ENCODE measurements around the gene FASTKD1. TPM values are rescaled to one million over a fixed set of nuclear protein-coding genes. Genes with fewer than 3 reads are reported as not detected.
"Not testable (repeated sequence)": the region's sequence is repeated elsewhere in the genome, so short reads cannot be mapped to it uniquely, and the experiment has no call there.

FASTKD1 gene
- total RNA-seq, 1 donor from 2014 or later: 29.1 TPM

GRCh38 chr2:169571571-169571970, 2.1 kb downstream of the FASTKD1 start:
- no peak for DNase-seq

- DNase-seq: not testable (repeated sequence)
Measured at GRCh38 chr2:169570752-169571151, 2.9 kb downstream of the FASTKD1 start.

DNA sequence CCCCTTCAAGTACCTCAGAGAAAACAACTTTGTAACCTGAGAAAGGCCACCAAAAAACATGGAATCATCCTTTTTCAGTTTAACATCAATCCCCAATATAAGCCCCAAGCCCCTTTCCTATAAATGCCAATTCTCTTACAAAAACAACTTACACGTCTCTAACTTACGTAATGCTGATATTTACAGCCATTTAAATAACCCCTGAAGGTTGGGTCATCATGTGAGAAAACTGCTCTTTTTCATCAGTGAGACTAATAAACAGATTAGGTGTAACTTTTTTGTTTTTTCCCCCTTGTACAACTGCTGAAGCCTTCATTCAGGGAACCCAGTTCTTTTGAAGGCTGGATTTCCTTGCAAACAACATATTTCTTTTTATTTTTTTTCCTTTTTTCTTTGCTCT, 3.7 kb downstream of the FASTKD1 start:
- no peak for DNase-seq

GRCh38 chr2:169565686-169566085, 8.0 kb downstream of the FASTKD1 start:
- no peak for DNase-seq

DNA sequence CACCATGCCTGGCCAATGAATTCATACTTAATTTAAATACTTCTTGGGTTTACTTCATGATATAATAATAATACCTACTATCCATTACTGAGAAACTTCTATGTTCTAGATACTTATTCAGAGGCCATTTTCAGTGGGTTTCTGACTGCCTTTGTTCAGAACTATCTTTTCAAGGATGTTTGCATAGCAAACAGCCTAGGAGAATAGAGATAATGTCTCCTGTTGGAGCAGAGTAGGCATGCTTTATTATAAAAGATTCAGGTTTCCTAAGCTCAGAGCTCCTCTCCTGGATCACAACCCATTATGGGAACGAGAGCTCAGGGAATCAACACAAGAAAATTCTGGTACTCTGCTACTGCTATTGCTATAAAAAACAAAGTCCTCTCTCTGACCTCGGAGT, 11.1 kb downstream of the FASTKD1 start:
- DNase-seq: no peak

DNA sequence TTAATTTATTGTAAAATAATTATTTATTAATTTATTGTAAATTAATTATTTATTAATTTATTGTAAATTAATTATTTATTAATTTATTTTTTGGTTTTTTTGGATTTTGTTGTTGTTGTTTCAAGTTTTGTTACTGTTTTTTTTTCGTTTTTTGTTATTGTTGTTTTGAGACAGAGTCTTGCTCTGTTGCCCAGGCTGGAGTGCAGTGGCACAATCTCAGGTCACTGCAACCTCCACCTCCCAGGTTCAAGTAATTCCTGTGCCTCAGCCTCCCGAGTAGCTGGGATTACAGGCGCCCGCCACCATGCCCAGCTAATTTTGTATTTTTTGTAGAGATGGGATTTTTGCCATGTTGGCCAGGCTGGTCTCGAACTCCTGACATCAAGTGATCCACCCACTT, 11.6 kb downstream of the FASTKD1 start:
- not testable (repeated sequence) for DNase-seq

DNA sequence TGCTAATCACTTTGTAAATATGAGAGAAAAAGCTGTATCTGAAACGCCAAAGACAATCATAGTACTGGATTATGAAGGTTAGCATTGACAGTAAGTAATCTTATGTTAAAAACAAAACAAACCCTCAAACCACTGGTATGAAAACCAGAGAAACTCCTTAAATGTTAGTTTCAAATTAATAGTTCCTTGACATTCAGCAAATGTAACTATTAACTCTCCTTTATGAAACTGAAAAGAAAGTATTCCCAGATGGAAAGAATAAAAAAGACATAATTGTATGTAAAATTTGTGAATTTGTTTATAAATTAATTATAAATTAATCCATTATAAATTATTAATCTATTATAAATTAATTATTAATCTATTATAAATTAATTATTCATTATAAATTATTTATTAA, 12.3 kb downstream of the FASTKD1 start:
- DNase-seq: no peak

GRCh38 chr2:169546756-169547155, 26.9 kb downstream of the FASTKD1 start:
- no peak for DNase-seq

DNA sequence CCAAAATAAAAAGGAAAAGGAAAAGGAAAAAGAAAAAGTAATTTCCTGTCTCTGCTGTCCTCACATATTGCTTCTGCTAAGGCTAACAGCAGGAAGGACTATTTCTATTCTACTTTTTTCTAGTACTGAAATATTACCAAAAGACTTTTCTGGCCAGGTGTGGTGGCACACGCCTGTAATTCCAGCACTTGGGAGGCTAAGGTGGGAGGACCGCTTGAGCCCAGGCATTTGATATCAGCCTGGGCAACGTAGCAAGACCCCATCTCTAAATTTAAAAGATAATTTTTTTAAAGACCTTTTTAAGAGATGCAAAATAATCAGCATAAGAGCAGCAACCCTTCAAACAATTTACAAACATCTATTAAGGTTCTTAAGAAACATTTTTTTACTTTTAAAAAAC, 31.2 kb downstream of the FASTKD1 start:
- no peak for DNase-seq

DNA sequence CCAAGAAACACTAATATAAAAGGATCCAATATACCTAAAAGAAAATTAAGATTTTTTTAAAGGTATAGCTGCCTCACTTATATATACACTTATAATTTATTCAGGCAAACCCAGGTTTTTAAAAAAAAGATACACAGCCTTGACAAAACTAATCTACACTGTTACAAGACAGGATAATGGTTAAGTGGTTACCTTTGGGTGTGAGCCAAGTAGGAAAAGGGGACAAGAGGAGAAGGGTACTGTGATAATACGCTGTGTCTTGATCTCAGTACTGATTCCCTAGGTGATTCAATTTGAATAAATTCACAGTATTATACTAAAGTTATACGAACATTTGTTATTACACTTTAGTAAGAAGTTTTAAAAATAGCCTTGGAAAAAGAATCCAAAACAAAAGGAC, 33.5 kb downstream of the FASTKD1 start:
- no peak for DNase-seq

DNA sequence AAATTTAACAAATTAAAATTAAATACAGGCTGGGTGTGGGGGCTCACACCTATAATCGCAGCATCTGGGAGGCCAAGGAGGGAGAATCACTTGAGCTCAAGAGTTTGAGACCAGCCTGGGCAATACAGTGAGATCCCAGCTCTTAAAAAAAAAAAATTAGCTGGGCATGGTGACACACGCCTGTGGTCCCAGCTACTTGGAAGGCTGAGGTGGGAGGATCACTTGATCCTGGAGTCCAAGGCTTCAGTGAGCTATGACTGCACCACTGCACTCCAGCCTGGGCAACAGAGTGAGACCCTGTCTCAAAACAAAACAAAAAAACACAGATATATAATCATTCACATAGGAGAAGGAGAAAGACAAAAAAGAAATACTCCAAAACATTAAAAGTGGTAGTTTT, 34.2 kb downstream of the FASTKD1 start:
- DNase-seq: not testable (repeated sequence)

DNA sequence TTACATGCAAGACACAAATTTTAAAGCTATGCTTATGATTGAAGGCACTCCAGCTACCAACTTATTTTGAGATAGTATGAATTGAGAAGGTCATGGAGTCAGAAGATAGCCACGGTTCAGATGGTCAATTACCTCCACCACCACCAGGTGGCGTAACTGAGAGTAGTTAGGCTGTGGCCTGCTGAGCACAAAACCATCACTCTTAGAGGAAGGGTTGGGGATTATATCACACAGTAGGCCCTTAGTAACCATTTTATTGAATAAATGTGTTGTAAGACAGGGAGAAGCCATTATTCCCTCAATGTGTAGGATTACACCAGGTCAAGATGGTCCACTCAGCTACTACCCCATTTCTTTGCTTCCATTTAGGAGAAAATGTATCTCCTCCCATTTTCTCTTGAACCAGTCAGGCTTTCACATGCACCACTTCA, 45.4 kb downstream of the FASTKD1 start:
- DNase-seq: peak; percentile 83

DNA sequence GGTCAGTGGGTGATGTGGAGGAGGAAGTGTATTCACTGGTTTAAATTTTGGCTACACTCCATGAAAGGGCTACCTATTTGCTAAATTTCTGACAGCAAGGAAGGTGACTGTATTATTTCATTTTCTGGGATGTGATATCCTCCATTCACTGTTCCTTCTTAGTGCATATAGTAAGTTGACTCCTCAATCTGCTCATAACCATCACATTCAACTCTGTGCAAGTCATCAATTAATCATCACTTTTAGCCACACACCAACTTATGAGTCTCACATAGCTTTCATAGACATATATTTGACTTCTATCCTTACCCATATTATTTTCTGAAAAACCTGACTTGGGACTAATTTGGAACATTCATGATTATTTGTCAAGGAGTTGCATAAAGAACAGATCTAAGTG, 47.2 kb downstream of the FASTKD1 start:
- DNase-seq: no peak

DNA sequence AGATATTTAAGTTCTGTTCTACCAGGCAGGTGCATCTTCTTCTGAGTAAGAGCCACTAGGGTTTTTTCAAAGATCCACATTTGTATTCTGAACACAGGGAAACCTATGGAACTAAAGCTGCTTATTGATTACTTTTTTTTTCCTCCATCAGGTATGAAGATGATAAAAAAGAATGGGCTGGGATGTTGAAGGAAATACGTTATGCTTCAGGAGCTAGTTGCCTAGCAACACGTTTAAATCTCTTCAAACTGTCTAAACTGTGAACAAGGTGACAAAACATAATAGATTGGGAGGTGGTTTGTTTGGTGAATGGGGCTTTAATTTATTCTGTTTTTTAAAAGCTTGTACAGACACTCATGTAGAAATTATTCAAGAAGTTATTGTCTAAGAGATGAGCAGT, 48.2 kb downstream of the FASTKD1 start:
- DNase-seq: no peak

- DNase-seq: no peak
Measured at GRCh38 chr2:169523681-169524080, 50.0 kb downstream of the FASTKD1 start.

DNA sequence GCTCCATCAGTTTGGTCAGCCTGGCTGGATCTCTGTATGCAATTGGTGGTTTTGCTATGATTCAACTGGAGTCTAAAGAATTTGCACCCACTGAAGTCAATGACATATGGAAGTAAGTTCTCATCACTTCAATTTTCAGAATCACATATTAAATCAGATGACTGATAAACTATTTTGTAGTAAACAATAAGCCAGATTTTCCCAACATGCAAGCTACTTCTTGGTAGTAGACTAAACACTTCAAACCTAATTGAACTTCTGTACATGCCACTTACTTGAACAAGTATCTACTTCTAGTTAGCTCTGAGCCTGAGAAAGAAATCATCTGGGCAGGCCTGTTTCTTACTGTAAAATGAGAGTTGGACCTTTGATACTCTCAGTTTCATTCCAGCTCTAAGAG, 52.8 kb downstream of the FASTKD1 start:
- no peak for DNase-seq

DNA sequence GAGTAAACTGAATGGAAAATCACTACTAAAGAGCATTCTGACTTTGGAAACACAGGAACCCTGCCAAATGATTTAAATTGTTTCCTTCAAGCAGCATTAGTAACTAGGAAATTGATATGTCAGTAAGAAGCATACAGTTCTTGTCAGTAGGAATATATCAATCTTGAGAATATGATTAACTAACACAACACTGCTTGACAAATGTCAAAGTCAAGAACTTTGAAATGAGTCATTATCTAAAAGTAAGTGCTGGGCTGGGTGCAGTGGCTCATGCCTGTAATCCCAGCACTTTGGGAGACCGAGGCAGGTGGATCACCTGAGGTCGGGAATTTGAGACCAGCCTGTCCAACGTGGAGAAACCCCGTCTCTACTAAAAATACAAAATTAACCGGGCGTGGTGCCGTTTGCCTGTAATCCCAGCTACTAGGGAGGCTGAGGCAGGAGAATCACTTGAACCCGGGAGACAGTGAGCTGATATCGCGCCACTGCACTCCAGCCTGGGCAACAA, 57.1 kb downstream of the FASTKD1 start:
- not testable (repeated sequence) for DNase-seq

DNA sequence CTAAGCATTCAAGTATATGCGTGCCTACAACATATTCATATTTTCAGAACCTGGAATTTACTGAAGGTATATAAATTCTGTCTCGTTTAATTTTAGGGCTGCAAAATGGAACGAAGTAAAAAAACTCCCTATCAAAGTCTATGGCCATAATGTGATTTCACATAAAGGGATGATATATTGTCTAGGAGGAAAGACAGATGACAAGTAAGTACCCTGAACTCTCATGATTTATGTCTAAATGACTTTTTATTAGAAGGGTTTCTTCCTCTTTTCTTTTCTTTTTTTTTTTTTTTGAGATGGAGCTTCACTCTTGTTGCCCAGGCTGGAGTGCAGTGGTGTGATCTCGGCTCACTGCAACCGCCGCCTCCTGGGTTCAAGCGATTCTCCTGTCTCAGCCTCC, 58.9 kb downstream of the FASTKD1 start:
- DNase-seq: not testable (repeated sequence)

DNA sequence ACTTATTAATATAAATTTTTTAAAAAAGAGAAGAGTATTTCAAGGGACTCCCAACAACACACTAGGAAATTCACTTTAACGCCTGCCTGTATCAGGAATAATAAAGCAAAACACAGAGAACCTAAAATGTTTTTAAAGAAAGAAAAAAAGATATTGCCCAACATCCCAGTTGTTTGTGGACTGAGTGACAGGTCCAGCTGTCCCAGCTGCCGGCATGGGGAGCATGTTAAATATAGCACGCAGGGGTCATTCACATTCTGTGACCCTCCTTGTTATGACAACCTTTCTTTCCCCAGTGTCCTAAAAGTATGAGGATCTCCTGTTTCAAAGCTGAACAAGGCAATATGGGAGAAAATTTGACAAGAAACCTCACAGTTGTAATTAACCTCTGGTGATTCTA, 59.7 kb downstream of the FASTKD1 start:
- no peak for DNase-seq

- no peak for DNase-seq
Measured at GRCh38 chr2:169513094-169513493, 60.6 kb downstream of the FASTKD1 start.

DNA sequence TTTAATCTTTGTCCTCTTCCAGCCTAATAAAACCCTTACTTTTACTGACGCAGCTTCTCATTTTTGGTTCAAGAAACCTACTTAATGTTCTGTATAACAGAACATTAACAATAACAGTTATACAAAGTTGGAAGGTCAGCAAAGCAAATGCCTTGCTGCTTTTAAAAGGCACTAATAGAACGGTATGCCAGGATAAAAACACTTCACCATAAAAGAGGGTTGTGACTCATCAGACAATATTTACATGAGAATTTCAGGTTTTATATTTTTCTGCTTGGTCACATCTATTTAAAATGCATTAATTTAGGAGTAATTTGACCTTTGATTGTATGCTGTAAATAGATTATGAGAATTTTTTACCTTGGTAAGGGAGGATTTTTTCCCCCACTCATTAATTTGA, 61.1 kb downstream of the FASTKD1 start:
- no peak for DNase-seq

- no peak for DNase-seq
Measured at GRCh38 chr2:169511818-169512217, 61.8 kb downstream of the FASTKD1 start.

GRCh38 chr2:169510496-169510895, 63.2 kb downstream of the FASTKD1 start:
- no peak for DNase-seq

DNA sequence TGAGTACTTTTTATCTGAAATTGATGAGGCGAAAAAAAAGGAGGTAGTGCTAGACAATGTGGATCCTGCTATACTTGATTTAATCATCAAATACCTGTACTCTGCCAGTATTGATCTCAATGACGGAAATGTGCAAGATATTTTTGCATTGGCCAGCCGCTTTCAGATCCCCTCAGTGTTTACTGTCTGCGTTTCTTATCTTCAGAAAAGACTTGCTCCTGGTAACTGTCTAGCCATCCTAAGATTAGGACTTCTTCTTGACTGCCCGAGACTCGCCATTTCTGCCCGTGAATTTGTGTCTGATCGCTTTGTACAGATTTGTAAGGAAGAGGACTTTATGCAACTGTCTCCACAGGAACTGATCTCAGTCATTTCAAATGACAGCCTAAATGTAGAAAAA, 63.7 kb downstream of the FASTKD1 start:
- no peak for DNase-seq

- DNase-seq: no peak
Measured at GRCh38 chr2:169509298-169509885, 64.3 kb downstream of the FASTKD1 start, which contains the start of gene KLHL41. TSS of gene KLHL41 (plus strand) at chr2:169509702. CDS start at chr2:169509779, 77 bp downstream.
